H1 (cell line): Measurements from ENCODE around the gene RTKN. TPM values are rescaled to one million over a fixed set of nuclear protein-coding genes. Genes with fewer than 3 reads are reported as not detected.

Source experiments
- CTCF ChIA-PET: fragments of 300-600 bp; sonication (Branson Sonifier 250); formaldehyde crosslinking; loops from one replicate; lab custom pipeline; 2021; ENCODE audit not compliant: partially characterized antibody; lab: Charles Lee
- POLR2A ChIA-PET: fragments of 300-600 bp; sonication (Branson Sonifier 250); formaldehyde crosslinking; loops from one replicate; lab custom pipeline; 2021; ENCODE audit warnings: inconsistent platforms; ENCODE audit not compliant: partially characterized antibody; lab: Charles Lee
- DNase-seq, 2 experiments: peaks; one replicate each; pipeline versions ENCODE4 v3.0.0 to v3.0.0-alpha.2; 2010 to 2022; ENCODE audit warnings: low spot score in 2 of 2, low read depth in 1 of 2, mixed read lengths in 1 of 2
- FAIRE-seq: peaks from 2 replicates; lab custom pipeline; 2011; peaks lifted over from hg19 to GRCh38; lab: Jason Lieb, UNC
- H2AFZ ChIP-seq: 2 replicates; pipeline ENCODE4 v1.8.1; 2012; ENCODE audit warnings: low read length, inconsistent platforms
- H2AK5ac ChIP-seq: 2 replicates; pipeline ENCODE4 v1.6.1; 2013; ENCODE audit warnings: low read depth, low read length
- H2BK120ac ChIP-seq: replicated peaks from 2 replicates; pipeline ENCODE3; 2013; ENCODE audit warnings: low read depth, low read length, inconsistent platforms
- H2BK12ac ChIP-seq: 2 replicates; pipeline ENCODE4 v1.6.1; 2013; ENCODE audit warnings: low read depth, low read length
- H2BK15ac ChIP-seq: 2 replicates; pipeline ENCODE4 v1.6.1; 2013; ENCODE audit warnings: low read length
- H2BK20ac ChIP-seq: 2 replicates; pipeline ENCODE4 v1.6.1; 2013; ENCODE audit warnings: low read length
- H2BK5ac ChIP-seq: 2 replicates; pipeline ENCODE4 v1.6.1; 2013; ENCODE audit warnings: low read depth, low read length
- H3K14ac ChIP-seq: 2 replicates; pipeline ENCODE4 v1.6.1; 2013; ENCODE audit warnings: inconsistent platforms; ENCODE audit not compliant: insufficient read length
- H3K18ac ChIP-seq: 2 replicates; pipeline ENCODE4 v1.6.1; 2013; ENCODE audit warnings: low read length; ENCODE audit errors: extremely low read depth
- H3K23ac ChIP-seq: 2 replicates; pipeline ENCODE4 v1.6.1; 2013; ENCODE audit warnings: inconsistent platforms; ENCODE audit not compliant: insufficient read length
- H3K23me2 ChIP-seq: 2 replicates; pipeline ENCODE4 v1.6.1; 2013; ENCODE audit warnings: low read depth, low read length
- H3K27ac ChIP-seq: 2 replicates; pipeline ENCODE4 v1.6.1; 2011; ENCODE audit warnings: low read depth, low read length, inconsistent platforms
- H3K27me3 ChIP-seq, 4 experiments: replicated peaks in 1 of 4; 1 replicate in 1 of 4; 2 replicates in 3 of 4; pipeline versions ENCODE4 v1.6.1 to v1.8.1; 2011 to 2013; ENCODE audit warnings: low read length in 3 of 4, mild to moderate bottlenecking in 3 of 4, inconsistent platforms in 2 of 4, mixed read lengths in 2 of 4, moderate library complexity in 1 of 4; ENCODE audit not compliant: control insufficient read depth in 3 of 4, insufficient read depth in 3 of 4; ENCODE audit errors: extremely low read depth in 1 of 4
- H3K36me3 ChIP-seq, 4 experiments: 2 replicates each; pipeline versions ENCODE4 v1.6.1 to v1.8.1; 2011 to 2013; ENCODE audit warnings: mild to moderate bottlenecking in 4 of 4, low read length in 3 of 4, moderate library complexity in 2 of 4, control low read depth in 1 of 4, inconsistent platforms in 1 of 4; ENCODE audit not compliant: insufficient read depth in 4 of 4, control insufficient read depth in 2 of 4
- H3K4ac ChIP-seq: replicated peaks from 2 replicates; pipeline ENCODE3; 2013; ENCODE audit warnings: low read length, low read depth, mixed read lengths, inconsistent platforms; ENCODE audit not compliant: insufficient read length
- H3K4me1 ChIP-seq, 4 experiments: replicated peaks in 1 of 4; 1 replicate in 1 of 4; 2 replicates in 3 of 4; pipeline versions ENCODE4 v1.6.1 to v1.8.1; 2011 to 2013; ENCODE audit warnings: low read length in 3 of 4, inconsistent platforms in 2 of 4, mixed read lengths in 1 of 4; ENCODE audit not compliant: insufficient read depth in 4 of 4, control insufficient read depth in 3 of 4
- H3K4me2 ChIP-seq, 2 experiments: 2 replicates each; pipeline versions ENCODE4 v1.6.1 to v1.8.1; 2011 to 2013; ENCODE audit warnings: low read depth in 2 of 2, low read length in 2 of 2, control low read depth in 1 of 2, inconsistent platforms in 1 of 2, mild to moderate bottlenecking in 1 of 2; ENCODE audit not compliant: insufficient read depth in 1 of 2
- H3K4me3 ChIP-seq, 4 experiments: fragments of 200-600, 300-600 bp in 1 of 4; sonication (generic), shearing (Covaris generic), sonication (Bioruptor Twin) in 1 of 4; 2 replicates each; pipeline versions ENCODE4 v1.5.1 to v1.8.1; 2011 to 2016; ENCODE audit warnings: low read length in 4 of 4, low read depth in 3 of 4, control low read depth in 2 of 4, inconsistent platforms in 2 of 4, mild to moderate bottlenecking in 2 of 4, mixed read lengths in 1 of 4, moderate library complexity in 1 of 4; ENCODE audit not compliant: insufficient read depth in 2 of 4; ENCODE audit errors: extremely low read depth in 1 of 4
- H3K56ac ChIP-seq: replicated peaks from 2 replicates; pipeline ENCODE3; 2013; ENCODE audit warnings: low read depth, mild to moderate bottlenecking, mixed read lengths, low read length, inconsistent platforms; ENCODE audit not compliant: insufficient read length
- H3K79me1 ChIP-seq: 2 replicates; pipeline ENCODE4 v1.6.1; 2013; ENCODE audit warnings: low read depth, low read length, control low read depth
- H3K79me2 ChIP-seq, 2 experiments: 2 replicates each; pipeline versions ENCODE4 v1.6.1 to v1.8.1; 2012 to 2013; ENCODE audit warnings: low read length in 2 of 2, mild to moderate bottlenecking in 2 of 2, inconsistent platforms in 1 of 2; ENCODE audit not compliant: insufficient read depth in 2 of 2, control insufficient read depth in 1 of 2
- H3K9ac ChIP-seq, 4 experiments: replicated peaks in 1 of 4; 1 replicate in 1 of 4; 2 replicates in 3 of 4; pipeline versions ENCODE4 v1.6.1 to v1.8.1; 2011 to 2013; ENCODE audit warnings: low read depth in 3 of 4, low read length in 3 of 4, control low read depth in 2 of 4, mild to moderate bottlenecking in 2 of 4, moderate library complexity in 2 of 4, inconsistent platforms in 1 of 4; ENCODE audit errors: extremely low read depth in 1 of 4
- H3K9me3 ChIP-seq, 2 experiments: 2 replicates each; pipeline versions ENCODE4 v1.6.1 to v1.8.1; 2012 to 2013; ENCODE audit warnings: mild to moderate bottlenecking in 2 of 2, moderate library complexity in 2 of 2, control low read depth in 1 of 2, inconsistent platforms in 1 of 2, low read depth in 1 of 2, low read length in 1 of 2, mixed read lengths in 1 of 2; ENCODE audit not compliant: insufficient read depth in 2 of 2
- H4K20me1 ChIP-seq, 2 experiments: replicated peaks in 1 of 2; 2 replicates each; pipeline versions ENCODE3 to v1.8.1; 2011 to 2013; ENCODE audit warnings: inconsistent platforms in 2 of 2, low read length in 2 of 2, mild to moderate bottlenecking in 1 of 2; ENCODE audit not compliant: insufficient read depth in 2 of 2, control insufficient read depth in 1 of 2
- H4K5ac ChIP-seq: 2 replicates; pipeline ENCODE4 v1.6.1; 2013; ENCODE audit warnings: low read length, low read depth, mixed read lengths, inconsistent platforms; ENCODE audit not compliant: insufficient read length
- H4K8ac ChIP-seq: 2 replicates; pipeline ENCODE4 v1.8.0; 2013; ENCODE audit warnings: mild to moderate bottlenecking, moderate library complexity, low read length, inconsistent platforms; ENCODE audit not compliant: insufficient read depth; ENCODE audit errors: extremely low read depth
- H4K91ac ChIP-seq: replicated peaks from 2 replicates; pipeline ENCODE3; 2013; ENCODE audit warnings: low read length, mixed read lengths, inconsistent platforms; ENCODE audit not compliant: insufficient read length
- HDAC2 ChIP-seq, 2 experiments: fragments of 300-600 bp in 1 of 2; sonication (generic) in 1 of 2; IDR thresholded peaks; 2 replicates each; pipeline ENCODE4 v1.6.1; 2011 to 2012; ENCODE audit warnings: low read depth in 2 of 2, low read length in 2 of 2, mild to moderate bottlenecking in 2 of 2, moderate library complexity in 2 of 2, borderline replicate concordance in 1 of 2, inconsistent platforms in 1 of 2
- KDM1A ChIP-seq: fragments of 200-600, 300-600 bp; sonication (generic); IDR thresholded peaks from 2 replicates; pipeline ENCODE4 v1.7.1; 2016; ENCODE audit warnings: mild to moderate bottlenecking, low read length, borderline replicate concordance
- MAX ChIP-seq: IDR thresholded peaks from 2 replicates; pipeline ENCODE4 v1.6.1; 2012; ENCODE audit warnings: inconsistent platforms
- POLR2A ChIP-seq, 2 experiments: IDR thresholded peaks; 1 replicate in 1 of 2; 2 replicates in 1 of 2; pipeline ENCODE4 v1.6.1; 2011; ENCODE audit warnings: low read depth in 2 of 2, low read length in 2 of 2, mild to moderate bottlenecking in 2 of 2; ENCODE audit errors: control extremely low read depth in 1 of 2
- POLR2AphosphoS5 ChIP-seq: IDR thresholded peaks from 2 replicates; pipeline ENCODE4 v1.6.1; 2011; ENCODE audit warnings: low read depth, low read length
- RBBP5 ChIP-seq: IDR thresholded peaks from 2 replicates; pipeline ENCODE4 v1.7.1; 2012; ENCODE audit warnings: low read depth, mild to moderate bottlenecking, inconsistent platforms, low read length, moderate library complexity, borderline replicate concordance
- TBP ChIP-seq: IDR thresholded peaks from 2 replicates; pipeline ENCODE4 v1.6.1; 2011; ENCODE audit warnings: low read depth, low read length, improper control_type of control experiment
- TCF12 ChIP-seq: IDR thresholded peaks from 2 replicates; pipeline ENCODE4 v1.6.1; 2011; ENCODE audit warnings: low read depth, mild to moderate bottlenecking, low read length
- WGBS, 2 experiments: shearing (Covaris generic) in 1 of 2; methylation state at CpG; one replicate each; pipeline versions ENCODE4 v1.1.6 to v1.1.7; 2013 to 2015; ENCODE audit warnings: low lambda C conversion rate in 2 of 2, mixed read lengths in 2 of 2, inconsistent platforms in 1 of 2, low coverage in 1 of 2, missing lambda C conversion rate in 1 of 2; ENCODE audit not compliant: insufficient replicate concordance in 2 of 2, insufficient coverage in 1 of 2, insufficient read length in 1 of 2; ENCODE audit errors: extremely low coverage in 1 of 2, missing lambda C conversion rate in 1 of 2; 5-methylcytosine and 5-hydroxymethylcytosine counted together
- polyA plus RNA-seq, 7 experiments: library from polyadenylated mRNA; depleted of rRNA in 3 of 7; stranded (reverse) in 5 of 7; unstranded in 2 of 7; fragments of >200 nt in 5 of 7; fragments of 200-250 nt in 2 of 7; gene quantifications; 1 replicate in 5 of 7; 2 replicates in 1 of 7; 4 replicates in 1 of 7; pipeline versions ENCODE4 v1.2.1 to v1.2.3, GENCODE V29; 2011 to 2013; ENCODE audit warnings: missing spikeins in 2 of 7, mixed read lengths in 2 of 7
- total RNA-seq: library from RNA; stranded (reverse); fragmentation: NEBNext Ultra II Directional; extraction: Animal tissue kit (Norgen Biotek cat#: 25700); gene quantifications from 2 replicates; pipeline ENCODE4 v1.2.1, GENCODE V29; 2021
- TF ChIP-seq, protein P1 (sequence below): IDR thresholded peaks from 2 replicates; pipeline ENCODE4 v1.6.1; 2012; ENCODE audit warnings: inconsistent platforms

RTKN gene
- total and polyA plus RNA-seq, 2 of the 8 experiments (the other 6 are each of a cell fraction or from before 2014, with no cell fraction given) = 40.2 to 54.1 TPM

GRCh38 chr2:74472086-74472944 is 30.6 kb upstream of the RTKN start, which contains the start of gene MRPL53:
MRPL53 (minus strand) TSS chr2:74472680; CDS start chr2:74472660, 20 bp downstream.
- Histone ChIP-seq H4K91ac (peak within 1 kb of the TSS; percentile 79), H3K9me3 (no peaks in the 10 kb centered on the region), H3K4ac (peak within 1 kb of the TSS; percentile 98), H2AFZ (peak within 1 kb of the TSS; percentile 93), H4K8ac (peak within 1 kb of the TSS; percentile 94; the same call in 1 of the 2 replicates), H3K79me2 (no peaks in the 10 kb centered on the region), H2BK12ac (no peak within 1 kb of the TSS), H3K23ac (no peak within 1 kb of the TSS), H2BK5ac (peak within 1 kb of the TSS; percentile 85), H2BK20ac (no peak within 1 kb of the TSS), H3K79me1 (no peaks in the 10 kb centered on the region), H3K4me1 (peaks cover 0 to 3% (median 2%) of the 10 kb centered on the region in 4 experiments; a peak in 3 of 7 replicates), H2AK5ac (no peak within 1 kb of the TSS), H3K9ac (peak within 1 kb of the TSS; percentile 55 to 77 (median 72)), H3K4me3 (peak within 1 kb of the TSS; percentile 77 to 95 (median 87)), H4K20me1 (no peaks in the 10 kb centered on the region), H3K27ac (peak within 1 kb of the TSS; percentile 79), H3K56ac (peak within 1 kb of the TSS; percentile 91), H3K23me2 (peaks cover 11% of the 10 kb centered on the region), H2BK15ac (peak within 1 kb of the TSS; percentile 73; the same call in 1 of the 2 replicates), H3K4me2 (peak within 1 kb of the TSS; percentile 97 to 98), H3K14ac (no peak within 1 kb of the TSS), H3K27me3 (no peaks in the 10 kb centered on the region), H3K18ac (peak within 1 kb of the TSS; percentile 25; the same call in 1 of the 2 replicates), H3K36me3 (peaks cover 0 to 4% (median 2%) of the 10 kb centered on the region in 4 experiments; a peak in 6 of 8 replicates), H4K5ac (peak within 1 kb of the TSS; percentile 86), H2BK120ac (peak within 1 kb of the TSS; percentile 21)
- FAIRE-seq (no peak), DNase-seq (peak; percentile 84 to 94)
- ChIA-PET POLR2A (interaction anchor here (0.9 to 5.2 kb wide), 13 partner anchors 8 to 78 kb away, joined by 3 to 89 read pairs (median 4); partner anchors contain the start of genes AUP1, CCDC142, HTRA2 and INO80B), CTCF (interaction anchor here (0.6 to 5.7 kb wide), 14 partner anchors 8 to 116 kb away, joined by 3 to 86 read pairs (median 3); partner anchors contain the start of genes AUP1, CCDC142, DQX1 and HTRA2)
- 2% methylated on average over 59 of the region's 66 CpGs; no CpG with 5 or more reads in 1 of the 2 experiments for WGBS, 2 experiments
- TF ChIP-seq KDM1A = no peak
- TF ChIP-seq POLR2A (IDR thresholded peaks at IDR 0.05; ENCODE audit: control extremely low read depth in 1 of 2, low read depth in 2 of 2, low read length in 2 of 2) = peak; percentile 80 to 95
- TF ChIP-seq TCF12 = 0 out of 2 replicates have a peak, but pooled peaks have one; percentile 11
- peak; percentile 94 for TF ChIP-seq POLR2AphosphoS5
- TF ChIP-seq, protein P1, sequence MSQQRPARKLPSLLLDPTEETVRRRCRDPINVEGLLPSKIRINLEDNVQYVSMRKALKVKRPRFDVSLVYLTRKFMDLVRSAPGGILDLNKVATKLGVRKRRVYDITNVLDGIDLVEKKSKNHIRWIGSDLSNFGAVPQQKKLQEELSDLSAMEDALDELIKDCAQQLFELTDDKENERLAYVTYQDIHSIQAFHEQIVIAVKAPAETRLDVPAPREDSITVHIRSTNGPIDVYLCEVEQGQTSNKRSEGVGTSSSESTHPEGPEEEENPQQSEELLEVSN = 0 out of 2 replicates have a peak, but pooled peaks have one; percentile 48
- peak; percentile 64; the same call in 1 of the 2 replicates for TF ChIP-seq TBP
- peak; percentile 75 for TF ChIP-seq MAX
- peak; percentile 57; the same call in 1 of the 2 replicates for TF ChIP-seq RBBP5
- TF ChIP-seq HDAC2 (IDR thresholded peaks at IDR 0.05; ENCODE audit: borderline replicate concordance in 1 of 2, low read depth in 2 of 2, low read length in 2 of 2) = peak in 1 of 2 experiments; percentile 94; a peak in 2 of 4 replicates
